Activated naive CD8-positive, alpha-beta T cell treated with anti-CD3 and anti-CD28 coated beads for 36 hours (primary cell): Measurements from ENCODE around the gene TAS2R8. TPM values are rescaled to one million over a fixed set of nuclear protein-coding genes. Genes with fewer than 3 reads are reported as not detected.
"Not testable (repeated sequence)": the region's sequence is repeated elsewhere in the genome, so short reads cannot be mapped to it uniquely, and the experiment has no call there.

Source experiments
- DNase-seq: peaks from one replicate; pipeline ENCODE4 v3.0.0; 2021
- H3K27ac Mint-ChIP-seq: one replicate; pipeline ENCODE4 v1.8.0; 2022; ENCODE audit warnings: mild to moderate bottlenecking, moderate library complexity, mixed read lengths
- H3K27me3 Mint-ChIP-seq: one replicate; pipeline ENCODE4 v1.8.0; 2022; ENCODE audit warnings: mild to moderate bottlenecking, mixed read lengths
- H3K36me3 Mint-ChIP-seq: one replicate; pipeline ENCODE4 v1.8.0; 2021; ENCODE audit warnings: mild to moderate bottlenecking, mixed read lengths
- H3K4me1 Mint-ChIP-seq: one replicate; pipeline ENCODE4 v1.8.0; 2021; ENCODE audit warnings: mixed read lengths
- H3K4me3 Mint-ChIP-seq: one replicate; pipeline ENCODE4 v1.8.0; 2022; ENCODE audit warnings: mild to moderate bottlenecking, moderate library complexity, mixed read lengths
- H3K9me3 Mint-ChIP-seq: one replicate; pipeline ENCODE4 v1.8.0; 2022; ENCODE audit warnings: mixed read lengths
- total RNA-seq, 2 experiments: library from RNA; stranded (reverse); gene quantifications; one replicate each; pipeline ENCODE4 v1.2.3, GENCODE V29; 2021

Gene TAS2R8
- total RNA-seq, 2 experiments from 2014 or later, result not detected

DNA sequence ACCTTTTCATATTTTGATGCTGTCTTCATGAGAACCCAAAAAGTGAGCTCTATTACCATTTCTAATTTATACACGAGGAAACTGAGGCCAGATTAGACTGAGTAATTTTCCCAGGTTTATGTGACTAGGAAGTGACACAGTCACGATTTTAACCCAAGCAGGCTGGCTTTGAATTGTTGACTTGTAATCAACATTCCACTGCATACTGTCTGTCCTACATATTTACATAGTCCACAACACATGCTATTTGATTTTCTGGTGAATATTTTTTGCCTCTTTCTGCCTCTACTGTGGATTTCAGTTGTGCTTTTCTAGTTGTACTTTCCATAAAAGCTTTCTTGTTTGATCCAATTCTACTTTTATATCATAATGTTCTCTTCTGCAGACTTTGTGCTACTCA lies 12.9 kb downstream of the TAS2R8 start:
- H3K9me3 Mint-ChIP-seq, result peaks cover 3% of the 10 kb centered on the region

DNA sequence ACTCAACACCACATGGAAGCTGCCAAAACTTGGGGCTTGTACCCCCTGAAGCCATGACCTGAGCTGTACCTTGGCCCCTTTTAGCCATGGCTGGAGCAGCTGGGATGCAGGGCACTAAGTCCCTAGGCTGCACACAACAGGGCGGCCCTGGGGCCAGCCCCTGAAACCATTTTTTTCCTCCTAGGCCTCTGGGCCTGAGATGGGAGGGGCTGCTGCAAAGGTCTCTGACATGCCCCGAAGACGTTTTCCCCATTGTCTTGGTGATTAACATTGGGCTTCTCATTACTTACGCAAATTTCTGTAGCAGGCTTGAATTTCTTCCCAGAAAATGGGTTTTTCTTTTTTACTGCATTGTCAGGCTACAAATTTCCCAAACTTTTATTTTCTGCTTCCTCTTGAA lies 15.3 kb downstream of the TAS2R8 start:
- H3K9me3 Mint-ChIP-seq, H3K4me3 Mint-ChIP-seq, H3K36me3 Mint-ChIP-seq, DNase-seq, H3K27me3 Mint-ChIP-seq, H3K27ac Mint-ChIP-seq, H3K4me1 Mint-ChIP-seq: not testable (repeated sequence)

More for the DNA sequence above, 12.9 kb downstream of the TAS2R8 start:
- Mint-ChIP-seq H3K4me3 (no peak overlapping the region), H3K27ac (no peak overlapping the region), H3K36me3 (no peaks in the 10 kb centered on the region), H3K27me3 (peaks cover 8% of the 10 kb centered on the region), H3K4me1 (no peaks in the 10 kb centered on the region)
- DNase-seq, result no peak

DNA sequence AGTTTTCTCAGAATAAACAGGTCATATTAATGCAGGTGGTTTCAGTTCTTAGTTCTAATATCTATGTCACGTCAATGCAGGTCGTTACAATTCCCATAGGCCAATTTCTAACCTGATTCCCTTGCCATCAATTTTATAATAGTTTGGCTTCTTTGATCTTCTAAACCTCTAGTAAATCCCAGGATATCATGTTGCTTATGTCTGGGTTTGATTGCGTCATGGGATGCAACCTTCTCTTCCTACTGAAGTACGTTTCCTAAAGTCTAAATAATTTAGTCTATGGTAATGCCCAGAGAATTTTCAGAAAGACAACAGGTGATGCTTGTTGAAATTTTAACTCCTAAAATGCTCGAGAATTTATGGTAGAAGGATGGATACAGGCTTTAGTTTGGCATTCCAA lies 23.8 kb downstream of the TAS2R8 start:
- DNase-seq, result no peak
- H3K36me3 Mint-ChIP-seq, result no peaks in the 10 kb centered on the region
- H3K4me3 Mint-ChIP-seq, result no peak overlapping the region
- H3K4me1 Mint-ChIP-seq, result peaks cover 2% of the 10 kb centered on the region
- H3K9me3 Mint-ChIP-seq, result no peaks in the 10 kb centered on the region
- peaks cover 4% of the 10 kb centered on the region for H3K27me3 Mint-ChIP-seq
- no peak overlapping the region for H3K27ac Mint-ChIP-seq

DNA sequence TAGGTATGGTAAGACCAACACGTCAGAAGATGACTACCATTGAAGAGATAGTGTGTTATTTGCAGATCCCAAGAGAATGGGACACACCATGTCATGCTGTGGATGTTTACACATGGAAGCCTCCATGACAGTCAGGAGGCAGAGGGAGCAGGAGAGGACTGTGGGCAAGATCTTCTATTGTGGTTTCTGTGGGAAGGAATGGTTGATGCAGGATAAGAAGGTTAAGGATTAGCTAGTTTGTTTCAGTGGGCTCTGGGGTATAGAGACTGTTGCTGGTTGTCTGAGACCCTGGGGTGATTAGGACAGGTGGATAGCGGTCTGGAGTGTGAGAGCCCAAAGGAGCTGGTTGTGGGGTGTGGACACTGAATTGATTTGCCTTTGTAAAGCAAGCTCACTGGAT lies 28.0 kb downstream of the TAS2R8 start:
- no peaks in the 10 kb centered on the region for H3K36me3 Mint-ChIP-seq
- DNase-seq, result no peak
- H3K4me1 Mint-ChIP-seq, result no peaks in the 10 kb centered on the region
- H3K9me3 Mint-ChIP-seq, result no peaks in the 10 kb centered on the region
- H3K27ac Mint-ChIP-seq, result no peak overlapping the region
- no peak overlapping the region for H3K4me3 Mint-ChIP-seq
- peaks cover 4% of the 10 kb centered on the region for H3K27me3 Mint-ChIP-seq

DNA sequence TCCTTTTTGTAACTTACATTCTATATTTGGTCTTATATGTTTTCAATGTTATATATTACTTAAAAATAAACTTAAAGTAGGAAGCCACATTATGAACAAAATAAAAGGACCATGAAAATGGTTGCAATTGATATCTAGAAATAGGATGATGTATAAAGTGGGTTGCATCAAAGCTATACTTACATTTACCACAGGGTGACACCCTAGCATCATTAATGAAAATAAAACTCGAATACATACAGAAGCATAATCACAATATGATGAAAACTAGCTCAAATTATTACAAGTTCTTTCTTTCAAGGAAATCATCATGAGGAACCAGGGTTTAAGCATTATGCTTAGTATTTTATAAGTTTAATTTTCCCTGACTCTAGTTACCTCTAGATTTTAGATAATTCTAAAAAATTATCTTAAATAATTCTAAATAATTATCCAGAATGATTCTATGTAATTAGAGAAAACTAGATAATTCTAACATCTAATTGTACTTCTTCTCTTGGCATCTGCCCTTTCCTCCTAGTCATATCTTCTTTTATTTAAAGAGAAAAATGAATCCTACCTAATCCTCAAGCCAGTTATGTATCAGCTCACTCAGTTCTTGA lies 35.9 kb downstream of the TAS2R8 start:
- no peaks in the 10 kb centered on the region for H3K4me1 Mint-ChIP-seq
- H3K27me3 Mint-ChIP-seq, result peaks cover 42% of the 10 kb centered on the region
- no peak overlapping the region for H3K4me3 Mint-ChIP-seq
- no peaks in the 10 kb centered on the region for H3K9me3 Mint-ChIP-seq
- H3K36me3 Mint-ChIP-seq, result no peaks in the 10 kb centered on the region
- H3K27ac Mint-ChIP-seq, result no peak overlapping the region
- DNase-seq, result no peak

DNA sequence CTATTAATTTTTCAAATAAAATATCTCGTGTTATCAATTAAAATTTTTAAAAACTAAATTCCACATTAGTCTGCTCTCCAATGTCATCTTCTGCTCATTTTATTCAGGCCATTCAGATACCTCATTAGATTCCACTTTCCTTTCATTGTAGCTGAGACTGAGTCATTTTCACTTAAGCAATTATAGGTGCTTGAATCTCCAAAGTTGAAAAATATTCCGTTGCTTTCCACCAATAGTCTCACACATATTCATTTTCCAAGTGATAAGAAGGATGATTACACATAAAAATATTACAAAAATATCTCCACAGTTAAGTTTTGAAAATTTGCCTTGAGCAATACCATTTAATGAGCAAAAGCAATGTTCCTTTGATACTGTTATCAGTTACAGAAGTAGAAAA lies 47.4 kb downstream of the TAS2R8 start:
- no peak overlapping the region for H3K27ac Mint-ChIP-seq
- peaks cover 67% of the 10 kb centered on the region for H3K27me3 Mint-ChIP-seq
- H3K9me3 Mint-ChIP-seq, result peaks cover 10% of the 10 kb centered on the region
- no peak overlapping the region for H3K4me3 Mint-ChIP-seq
- H3K4me1 Mint-ChIP-seq, result no peaks in the 10 kb centered on the region
- no peaks in the 10 kb centered on the region for H3K36me3 Mint-ChIP-seq
- DNase-seq, result no peak

DNA sequence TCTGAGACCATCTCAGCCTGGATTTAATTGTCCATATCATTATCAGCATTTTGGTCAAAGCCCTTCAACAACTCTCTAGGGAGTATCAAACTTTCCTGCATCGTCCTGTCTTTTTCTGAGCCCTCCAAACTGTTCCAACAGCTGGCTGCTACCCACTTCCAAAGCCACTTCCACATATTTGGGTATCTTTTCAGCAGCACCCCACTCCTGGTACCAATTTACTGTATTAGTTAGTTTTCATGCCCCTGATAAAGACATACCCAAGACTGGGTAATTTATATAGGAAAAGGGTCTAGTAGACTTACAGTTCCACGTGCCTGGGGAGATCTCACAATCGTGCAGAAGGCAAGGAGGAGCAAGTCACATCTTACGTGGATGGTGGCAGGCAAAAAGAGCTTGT lies 50.9 kb downstream of the TAS2R8 start:
- DNase-seq, result no peak
- H3K27ac Mint-ChIP-seq, result no peak overlapping the region
- H3K9me3 Mint-ChIP-seq, result peaks cover 10% of the 10 kb centered on the region
- H3K4me3 Mint-ChIP-seq, result no peak overlapping the region
- no peaks in the 10 kb centered on the region for H3K4me1 Mint-ChIP-seq
- no peaks in the 10 kb centered on the region for H3K36me3 Mint-ChIP-seq
- peaks cover 57% of the 10 kb centered on the region for H3K27me3 Mint-ChIP-seq

Other genes starting within 250 kb of the TAS2R8 start
- gene MAGOHB, start 193.7 kb downstream of the TAS2R8 start, total RNA-seq, result 100 to 1,000 TPM; 121 to 125 TPM
- gene STYK1, start 133.2 kb downstream of the TAS2R8 start, total RNA-seq, result under 1 TPM; 0.46 to 0.56 TPM
- gene YBX3, start 84.0 kb downstream of the TAS2R8 start, total RNA-seq, result 100 to 1,000 TPM; 276 to 279 TPM
- gene TAS2R7, start 4.7 kb downstream of the TAS2R8 start, total RNA-seq, result not detected
- not detected for gene TAS2R9, start 2.9 kb upstream of the TAS2R8 start, total RNA-seq
- not detected for gene TAS2R10, start 19.1 kb upstream of the TAS2R8 start, total RNA-seq
- gene PRR4, start 42.2 kb upstream of the TAS2R8 start, total RNA-seq, result 1 to 10 TPM; 1.3 to 1.4 TPM
- gene PRH1, start 77.0 kb upstream of the TAS2R8 start, total RNA-seq, result 1 to 10 TPM; 6.3 to 7.3 TPM
- under 1 TPM; 0.12 to 0.16 TPM for gene TAS2R13, start 102.3 kb upstream of the TAS2R8 start, total RNA-seq
- gene PRH2, start 122.0 kb upstream of the TAS2R8 start, total RNA-seq, result not detected
- gene TAS2R14, start 132.0 kb upstream of the TAS2R8 start, total RNA-seq, result under 1 TPM; 0.64 to 0.68 TPM
- under 1 TPM; 0.36 to 0.37 TPM for gene TAS2R50, start 179.6 kb upstream of the TAS2R8 start, total RNA-seq
- under 1 TPM; 0.21 to 0.30 TPM for gene TAS2R20, start 191.0 kb upstream of the TAS2R8 start, total RNA-seq
- gene TAS2R19, start 215.3 kb upstream of the TAS2R8 start, total RNA-seq, result under 1 TPM; 0.50 to 0.89 TPM
- under 1 TPM; 0.58 to 0.86 TPM for gene TAS2R31, start 224.1 kb upstream of the TAS2R8 start, total RNA-seq